ENCODE results near the gene TP53TG5.

DNA sequence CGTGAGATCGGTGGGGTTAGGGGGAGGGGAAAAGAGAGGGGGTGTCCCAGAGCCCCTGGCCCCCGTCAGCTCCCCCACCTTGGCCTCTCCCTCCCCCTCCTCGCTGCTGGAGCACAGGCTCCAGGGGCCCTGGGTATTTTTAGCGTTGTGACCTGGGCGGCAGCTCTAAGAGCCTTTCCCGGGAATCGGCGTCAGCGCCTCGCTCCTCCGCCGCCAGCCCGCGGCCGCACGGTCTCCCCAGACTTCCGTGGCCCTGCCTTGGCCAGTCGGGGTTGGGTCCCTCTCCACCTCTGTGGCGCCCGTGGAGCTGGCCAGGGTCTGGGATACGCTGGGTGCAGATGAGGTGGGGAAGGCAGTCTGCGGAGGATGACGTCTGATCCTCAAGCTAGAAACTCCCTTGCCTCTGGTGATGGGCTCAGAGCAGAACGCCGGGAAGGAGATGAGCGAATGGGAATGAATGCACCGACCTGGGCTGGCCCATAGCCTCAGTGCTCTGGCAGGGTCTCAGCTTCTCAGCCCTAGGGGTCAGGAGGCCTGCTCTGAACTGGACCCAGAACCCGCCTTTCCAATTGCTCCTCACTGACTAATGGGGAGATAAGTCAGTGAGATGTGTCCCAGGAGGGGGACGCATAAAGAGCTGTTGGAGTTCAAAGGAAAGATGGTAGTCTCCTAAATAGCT, 29.1 kb upstream of the TP53TG5 start:
- TF ChIP-seq, protein P1, sequence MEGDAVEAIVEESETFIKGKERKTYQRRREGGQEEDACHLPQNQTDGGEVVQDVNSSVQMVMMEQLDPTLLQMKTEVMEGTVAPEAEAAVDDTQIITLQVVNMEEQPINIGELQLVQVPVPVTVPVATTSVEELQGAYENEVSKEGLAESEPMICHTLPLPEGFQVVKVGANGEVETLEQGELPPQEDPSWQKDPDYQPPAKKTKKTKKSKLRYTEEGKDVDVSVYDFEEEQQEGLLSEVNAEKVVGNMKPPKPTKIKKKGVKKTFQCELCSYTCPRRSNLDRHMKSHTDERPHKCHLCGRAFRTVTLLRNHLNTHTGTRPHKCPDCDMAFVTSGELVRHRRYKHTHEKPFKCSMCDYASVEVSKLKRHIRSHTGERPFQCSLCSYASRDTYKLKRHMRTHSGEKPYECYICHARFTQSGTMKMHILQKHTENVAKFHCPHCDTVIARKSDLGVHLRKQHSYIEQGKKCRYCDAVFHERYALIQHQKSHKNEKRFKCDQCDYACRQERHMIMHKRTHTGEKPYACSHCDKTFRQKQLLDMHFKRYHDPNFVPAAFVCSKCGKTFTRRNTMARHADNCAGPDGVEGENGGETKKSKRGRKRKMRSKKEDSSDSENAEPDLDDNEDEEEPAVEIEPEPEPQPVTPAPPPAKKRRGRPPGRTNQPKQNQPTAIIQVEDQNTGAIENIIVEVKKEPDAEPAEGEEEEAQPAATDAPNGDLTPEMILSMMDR (IDR thresholded peaks at IDR 0.05): no peak
- TF ChIP-seq POLR2A (IDR thresholded peaks at IDR 0.05): no peak

Measured in right lobe of liver (tissue), 4 donors.